IMR-90 (cell line): ENCODE measurements around the gene DCUN1D4. TPM values are rescaled to one million over a fixed set of nuclear protein-coding genes. Genes with fewer than 3 reads are reported as not detected.

ENCODE experiments used
- ATAC-seq: fragments of 200-7000 bp; cut with Tn5 transposase; 2 replicates; pipeline ENCODE4 v1.9.1; 2020; ENCODE audit warnings: low read depth, mild to moderate bottlenecking, moderate library complexity
- BruUV-seq: library from RNA; stranded (reverse); fragments of 400-500 nt; replicated peaks from 2 replicates; lab custom pipeline; 2021; lab: Mats Ljungman, UMichigan
- CTCF ChIA-PET: fragments of 300-600 bp; formaldehyde crosslinking; extraction: SDS; loops from one replicate; lab custom pipeline; 2021; ENCODE audit warnings: antibody characterized with exemption; lab: Yijun Ruan, JAX
- POLR2A ChIA-PET: fragments of 300-600 bp; sonication (Branson Sonifier 250); formaldehyde crosslinking; loops from one replicate; lab custom pipeline; 2022; ENCODE audit warnings: antibody characterized with exemption; ENCODE audit not compliant: unreplicated experiment; lab: Charles Lee
- DNase-seq: peaks from one replicate; pipeline ENCODE4 v3.0.0; 2013
- H2AFZ ChIP-seq: replicated peaks from 2 replicates; pipeline ENCODE3; 2013; ENCODE audit warnings: low read length, mild to moderate bottlenecking; ENCODE audit not compliant: poor library complexity
- H2AK5ac ChIP-seq: 2 replicates; pipeline ENCODE4 v1.6.1; 2013; ENCODE audit warnings: low read depth, low read length, inconsistent platforms
- H2AK9ac ChIP-seq: replicated peaks from 2 replicates; pipeline ENCODE3; 2013; ENCODE audit warnings: mild to moderate bottlenecking, low read depth, low read length, moderate library complexity; ENCODE audit not compliant: poor library complexity
- H2BK120ac ChIP-seq: 2 replicates; pipeline ENCODE4 v1.6.1; 2013; ENCODE audit warnings: low read depth, low read length, inconsistent platforms
- H2BK15ac ChIP-seq: 3 replicates; pipeline ENCODE4 v1.6.1; 2013; ENCODE audit warnings: low read depth, low read length, inconsistent platforms
- H2BK20ac ChIP-seq: 2 replicates; pipeline ENCODE4 v1.6.1; 2013; ENCODE audit warnings: low read depth, mild to moderate bottlenecking, inconsistent platforms, low read length, moderate library complexity
- H2BK5ac ChIP-seq: 2 replicates; pipeline ENCODE4 v1.6.1; 2013; ENCODE audit warnings: mild to moderate bottlenecking, low read depth, low read length, inconsistent platforms; ENCODE audit not compliant: poor library complexity, severe bottlenecking
- H3K14ac ChIP-seq: replicated peaks from 2 replicates; pipeline ENCODE4 v1.6.1; 2013; ENCODE audit warnings: low read depth, low read length, inconsistent platforms
- H3K18ac ChIP-seq: 2 replicates; pipeline ENCODE4 v1.6.1; 2013; ENCODE audit warnings: low read depth, low read length, control low read depth
- H3K23ac ChIP-seq: 2 replicates; pipeline ENCODE4 v1.6.1; 2013; ENCODE audit warnings: low read depth, low read length, inconsistent platforms
- H3K27ac ChIP-seq: 2 replicates; pipeline ENCODE4 v1.5.1; 2013; ENCODE audit warnings: mild to moderate bottlenecking, control low read depth, low read length; ENCODE audit not compliant: insufficient read depth
- H3K27me3 ChIP-seq: 2 replicates; pipeline ENCODE4 v1.6.1; 2013; ENCODE audit warnings: low read length; ENCODE audit not compliant: control insufficient read depth, insufficient read depth
- H3K36me3 ChIP-seq: 2 replicates; pipeline ENCODE4 v1.6.1; 2013; ENCODE audit warnings: low read length, mixed read lengths; ENCODE audit not compliant: control insufficient read depth, insufficient read depth
- H3K4ac ChIP-seq: 2 replicates; pipeline ENCODE4 v1.6.1; 2013; ENCODE audit warnings: low read depth, low read length, inconsistent platforms
- H3K4me1 ChIP-seq: 2 replicates; pipeline ENCODE4 v1.6.1; 2013; ENCODE audit warnings: low read length, mixed read lengths; ENCODE audit not compliant: control insufficient read depth, insufficient read depth
- H3K4me2 ChIP-seq: 2 replicates; pipeline ENCODE4 v1.6.1; 2013; ENCODE audit warnings: low read depth, mild to moderate bottlenecking, control low read depth, low read length, moderate library complexity
- H3K4me3 ChIP-seq: 2 replicates; pipeline ENCODE4 v1.5.1; 2013; ENCODE audit warnings: low read depth, mild to moderate bottlenecking, control low read depth, low read length, moderate library complexity; ENCODE audit not compliant: insufficient read depth
- H3K56ac ChIP-seq: 2 replicates; pipeline ENCODE4 v1.6.1; 2013; ENCODE audit warnings: low read length, inconsistent platforms; ENCODE audit not compliant: insufficient read depth; ENCODE audit errors: extremely low read depth
- H3K79me1 ChIP-seq, 2 experiments: 2 replicates each; pipeline ENCODE4 v1.6.1; 2013; ENCODE audit warnings: low read length in 2 of 2, inconsistent platforms in 1 of 2, low read depth in 1 of 2
- H3K9ac ChIP-seq: 2 replicates; pipeline ENCODE4 v1.6.1; 2013; ENCODE audit warnings: low read depth, low read length, control low read depth
- H3K9me1 ChIP-seq: 2 replicates; pipeline ENCODE4 v1.6.1; 2013; ENCODE audit warnings: low read length, inconsistent platforms; ENCODE audit not compliant: insufficient read depth
- H3K9me3 ChIP-seq: 2 replicates; pipeline ENCODE4 v1.6.1; 2013; ENCODE audit warnings: low read length; ENCODE audit not compliant: control insufficient read depth, insufficient read depth
- H4K20me1 ChIP-seq: 2 replicates; pipeline ENCODE4 v1.6.1; 2013; ENCODE audit warnings: low read length, inconsistent platforms; ENCODE audit not compliant: insufficient read depth
- H4K5ac ChIP-seq: 2 replicates; pipeline ENCODE4 v1.6.1; 2013; ENCODE audit warnings: mild to moderate bottlenecking, low read depth, low read length, control low read depth
- H4K8ac ChIP-seq, 2 experiments: 2 replicates each; pipeline ENCODE4 v1.6.1; 2013; ENCODE audit warnings: low read depth in 2 of 2, low read length in 2 of 2, control low read depth in 1 of 2, inconsistent platforms in 1 of 2
- H4K91ac ChIP-seq: 2 replicates; pipeline ENCODE4 v1.6.1; 2013; ENCODE audit warnings: low read depth, low read length, inconsistent platforms; ENCODE audit not compliant: insufficient read depth
- BHLHE40 ChIP-seq: fragments of 150-350 bp; IDR thresholded peaks from 2 replicates; pipeline ENCODE4 v1.6.1; 2016; ENCODE audit warnings: mild to moderate bottlenecking, low read depth, low read length
- CEBPB ChIP-seq: IDR thresholded peaks from 2 replicates; pipeline ENCODE4 v1.6.1; 2012; ENCODE audit warnings: low read depth, low read length, improper control_type of control experiment
- CHD1 ChIP-seq: IDR thresholded peaks from 2 replicates; pipeline ENCODE4 v1.6.1; 2012; ENCODE audit warnings: low read depth, low read length, improper control_type of control experiment
- CTCF ChIP-seq: conservative IDR thresholded peaks from 2 replicates; pipeline ENCODE4 v1.5.1; 2012; ENCODE audit warnings: mild to moderate bottlenecking, low read depth, low read length, improper control_type of control experiment
- FOS ChIP-seq: fragments of 150-350 bp; IDR thresholded peaks from 2 replicates; pipeline ENCODE4 v1.6.1; 2016; ENCODE audit warnings: low read depth, low read length
- MAFK ChIP-seq: IDR thresholded peaks from 2 replicates; pipeline ENCODE4 v1.6.1; 2012; ENCODE audit warnings: low read depth, low read length, improper control_type of control experiment
- MAZ ChIP-seq: IDR thresholded peaks from 2 replicates; pipeline ENCODE4 v1.6.1; 2012; ENCODE audit warnings: low read depth, mild to moderate bottlenecking, low read length, improper control_type of control experiment, moderate library complexity, borderline replicate concordance
- MXI1 ChIP-seq: IDR thresholded peaks from 2 replicates; pipeline ENCODE4 v1.6.1; 2012; ENCODE audit warnings: low read depth, mild to moderate bottlenecking, low read length, moderate library complexity, borderline replicate concordance
- NFE2L2 ChIP-seq: fragments of 150-350 bp; IDR thresholded peaks from 2 replicates; pipeline ENCODE4 v1.6.1; 2016; ENCODE audit warnings: low read depth, mild to moderate bottlenecking, low read length
- POLR2A ChIP-seq: IDR thresholded peaks from 2 replicates; pipeline ENCODE4 v1.6.1; 2012; ENCODE audit warnings: mild to moderate bottlenecking, low read depth, low read length
- RAD21 ChIP-seq: IDR thresholded peaks from 2 replicates; pipeline ENCODE4 v1.6.1; 2012; ENCODE audit warnings: low read length, improper control_type of control experiment
- RCOR1 ChIP-seq: IDR thresholded peaks from 2 replicates; pipeline ENCODE4 v1.6.1; 2012; ENCODE audit warnings: mild to moderate bottlenecking, low read length, improper control_type of control experiment; ENCODE audit not compliant: insufficient replicate concordance
- RFX5 ChIP-seq: IDR thresholded peaks from 2 replicates; pipeline ENCODE4 v1.8.0; 2012; ENCODE audit warnings: low read depth, mild to moderate bottlenecking, low read length, moderate library complexity
- SMC3 ChIP-seq: fragments of 150-350 bp; IDR thresholded peaks from 2 replicates; pipeline ENCODE4 v1.6.1; 2016; ENCODE audit warnings: low read depth, mild to moderate bottlenecking, antibody characterized with exemption, low read length, moderate library complexity
- WGBS, 2 experiments: methylation state at CpG; one replicate each; pipeline versions ENCODE4 v1.1.5 to v1.1.7; 2013; ENCODE audit warnings: missing lambda C conversion rate in 2 of 2; ENCODE audit not compliant: insufficient read length in 1 of 2; ENCODE audit errors: extremely low coverage in 2 of 2; 5-methylcytosine and 5-hydroxymethylcytosine counted together
- dilution Hi-C: fragments of 300-500 bp; cut with HindIII; formaldehyde crosslinking; loops from one replicate; pipeline ENCODE4 v1.14.3; 2018; ENCODE audit warnings: low sequenced_read_pairs; ENCODE audit not compliant: unreplicated experiment
- in situ Hi-C: fragments of 300-500 bp; cut with MboI; formaldehyde crosslinking; loops from 3 replicates; pipeline ENCODE4 v1.14.3; 2019; ENCODE audit warnings: low sequenced_read_pairs, inconsistent platforms, mixed read lengths
- intact Hi-C: fragments of 100-400 bp; cut with micrococcal nuclease; formaldehyde crosslinking; loops from 2 replicates; pipeline ENCODE4 v1.10.0; 2022
- polyA plus RNA-seq, 3 experiments: library from polyadenylated mRNA; depleted of rRNA; stranded (reverse); fragments of >200 nt; gene quantifications; 2 replicates each; pipeline ENCODE4 v1.2.3, GENCODE V29; 2012; ENCODE audit warnings: low replicate concordance in 1 of 3
- total RNA-seq: library from RNA; depleted of rRNA; stranded (reverse); fragments of >200 nt; gene quantifications from 2 replicates; pipeline ENCODE4 v1.2.3, GENCODE V29; 2012
- TF ChIP-seq, protein P1 (sequence below): fragments of 150-350 bp; IDR thresholded peaks from 2 replicates; pipeline ENCODE4 v1.6.1; 2017; ENCODE audit warnings: mild to moderate bottlenecking, antibody characterized with exemption, low read length, low read depth
- TF ChIP-seq, protein P2 (sequence below): fragments of 150-350 bp; IDR thresholded peaks from 2 replicates; pipeline ENCODE4 v1.6.1; 2016; ENCODE audit warnings: low read depth, mild to moderate bottlenecking, low read length, moderate library complexity, borderline replicate concordance

DCUN1D4 gene
- total and polyA plus RNA-seq, 2 of the 4 experiments (the other 2 are of a cell fraction) = 31.0 to 44.3 TPM

DNA sequence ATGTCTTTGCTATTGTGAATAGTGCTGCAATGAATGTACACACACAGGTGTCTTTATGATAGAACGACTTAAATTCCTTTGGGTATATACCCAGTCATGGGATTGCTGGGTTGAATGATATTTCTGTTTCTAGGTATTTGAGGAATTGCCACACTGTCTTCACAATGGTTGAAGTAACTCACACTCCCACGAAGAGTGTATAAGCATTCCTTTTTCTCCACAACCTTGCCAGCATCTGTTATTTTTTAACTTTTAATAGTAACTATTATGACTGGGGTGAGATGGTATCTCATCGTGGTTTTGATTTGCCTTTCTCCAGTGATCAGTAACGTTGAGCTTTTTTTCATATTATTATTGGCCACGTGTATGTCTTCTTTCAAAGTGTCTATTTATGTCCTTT is 17.6 kb upstream of the DCUN1D4 start:
- intact Hi-C loops = no loop called here
- no peak overlapping the region for H3K4ac ChIP-seq
- H2BK20ac ChIP-seq = no peak overlapping the region
- dilution Hi-C loops = no loop called here
- DNase-seq (no peak), ATAC-seq (no peak)
- H2AK5ac ChIP-seq = no peak overlapping the region
- no peaks in the 10 kb centered on the region for H3K9me3 ChIP-seq
- in situ Hi-C loops = no loop called here
- no peaks in the 10 kb centered on the region; the same call in 1 of the 2 replicates for H3K4me1 ChIP-seq
- no peaks in the 10 kb centered on the region for H4K20me1 ChIP-seq
- TF ChIP-seq, protein P1, sequence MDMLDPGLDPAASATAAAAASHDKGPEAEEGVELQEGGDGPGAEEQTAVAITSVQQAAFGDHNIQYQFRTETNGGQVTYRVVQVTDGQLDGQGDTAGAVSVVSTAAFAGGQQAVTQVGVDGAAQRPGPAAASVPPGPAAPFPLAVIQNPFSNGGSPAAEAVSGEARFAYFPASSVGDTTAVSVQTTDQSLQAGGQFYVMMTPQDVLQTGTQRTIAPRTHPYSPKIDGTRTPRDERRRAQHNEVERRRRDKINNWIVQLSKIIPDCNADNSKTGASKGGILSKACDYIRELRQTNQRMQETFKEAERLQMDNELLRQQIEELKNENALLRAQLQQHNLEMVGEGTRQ = no peak
- no peak for TF ChIP-seq MAFK
- no peak for TF ChIP-seq CTCF
- TF ChIP-seq POLR2A = no peak
- TF ChIP-seq, protein P2, sequence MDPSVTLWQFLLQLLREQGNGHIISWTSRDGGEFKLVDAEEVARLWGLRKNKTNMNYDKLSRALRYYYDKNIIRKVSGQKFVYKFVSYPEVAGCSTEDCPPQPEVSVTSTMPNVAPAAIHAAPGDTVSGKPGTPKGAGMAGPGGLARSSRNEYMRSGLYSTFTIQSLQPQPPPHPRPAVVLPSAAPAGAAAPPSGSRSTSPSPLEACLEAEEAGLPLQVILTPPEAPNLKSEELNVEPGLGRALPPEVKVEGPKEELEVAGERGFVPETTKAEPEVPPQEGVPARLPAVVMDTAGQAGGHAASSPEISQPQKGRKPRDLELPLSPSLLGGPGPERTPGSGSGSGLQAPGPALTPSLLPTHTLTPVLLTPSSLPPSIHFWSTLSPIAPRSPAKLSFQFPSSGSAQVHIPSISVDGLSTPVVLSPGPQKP = no peak
- TF ChIP-seq CEBPB = no peak
- TF ChIP-seq RCOR1 = no peak
- TF ChIP-seq NFE2L2 = no peak
- TF ChIP-seq RAD21 = no peak
- TF ChIP-seq MAZ = no peak
- no peak for TF ChIP-seq RFX5
- TF ChIP-seq BHLHE40 = no peak
- TF ChIP-seq FOS = no peak
- no peak for TF ChIP-seq MXI1
- TF ChIP-seq SMC3 = no peak
- no peak for TF ChIP-seq CHD1
- H3K9ac ChIP-seq = no peak overlapping the region
- no CpG with 5 or more reads among the region's 5 CpGs for WGBS, 2 experiments
- no peaks in the 10 kb centered on the region for H3K36me3 ChIP-seq
- H3K56ac ChIP-seq = no peak overlapping the region
- H4K91ac ChIP-seq = no peak overlapping the region
- no peak overlapping the region for H2BK15ac ChIP-seq
- ChIA-PET POLR2A (no interaction called here), CTCF (no interaction called here)
- no peaks in the 10 kb centered on the region for H3K79me1 ChIP-seq
- no peaks in the 10 kb centered on the region for H3K9me1 ChIP-seq
- H3K4me3 ChIP-seq = no peak overlapping the region
- H2BK120ac ChIP-seq = no peak overlapping the region
- no peak overlapping the region for H3K18ac ChIP-seq
- H2AK9ac ChIP-seq = no peak overlapping the region
- BruUV-seq = no TSS peak
- no peak overlapping the region for H3K4me2 ChIP-seq
- no peak overlapping the region for H2AFZ ChIP-seq
- no peak overlapping the region for H3K14ac ChIP-seq
- no peak overlapping the region for H3K23ac ChIP-seq
- H3K27me3 ChIP-seq = no peaks in the 10 kb centered on the region; the same call in 1 of the 2 replicates
- H3K27ac ChIP-seq = no peak overlapping the region
- no peak overlapping the region for H4K8ac ChIP-seq
- no peak overlapping the region for H4K5ac ChIP-seq
- no peak overlapping the region for H2BK5ac ChIP-seq
